Brain microvascular endothelial cell (primary cell): Measurements from ENCODE around the gene TMEM232.
"Not testable (repeated sequence)": the region's sequence is repeated elsewhere in the genome, so short reads cannot be mapped to it uniquely, and the experiment has no call there.

Experiments
- DNase-seq: peaks from one replicate; pipeline ENCODE4 v3.0.0-alpha.2; 2020
- H3K27ac ChIP-seq: fragments of 250-450 bp; sonication (Bioruptor Pico); 2 replicates; pipeline ENCODE4 v1.5.1; 2020; ENCODE audit warnings: mild to moderate bottlenecking, moderate library complexity
- H3K27me3 ChIP-seq: fragments of 250-450 bp; sonication (Bioruptor Pico); replicated peaks from 2 replicates; pipeline ENCODE4 v1.5.1; 2020; ENCODE audit warnings: mild to moderate bottlenecking
- H3K36me3 ChIP-seq: fragments of 250-450 bp; sonication (Bioruptor Pico); replicated peaks from 2 replicates; pipeline ENCODE4 v1.5.1; 2020; ENCODE audit warnings: mild to moderate bottlenecking
- H3K4me3 ChIP-seq: 2 replicates; pipeline ENCODE4 v1.5.1; 2011; ENCODE audit warnings: low read depth, mild to moderate bottlenecking, control low read depth, low read length, moderate library complexity
- in situ Hi-C: cut with HindIII; loops from 2 replicates; pipeline ENCODE4 v1.10.0; 2017; ENCODE audit warnings: low sequenced_read_pairs, low pct_ligation_motif_present
- TF ChIP-seq, protein P1 (sequence below): IDR thresholded peaks from 2 replicates; pipeline ENCODE4 v1.5.1; 2011; ENCODE audit warnings: low read depth, mild to moderate bottlenecking, moderate library complexity, low read length, control low read depth, inconsistent platforms; ENCODE audit errors: missing control alignments

TMEM232 gene

DNA sequence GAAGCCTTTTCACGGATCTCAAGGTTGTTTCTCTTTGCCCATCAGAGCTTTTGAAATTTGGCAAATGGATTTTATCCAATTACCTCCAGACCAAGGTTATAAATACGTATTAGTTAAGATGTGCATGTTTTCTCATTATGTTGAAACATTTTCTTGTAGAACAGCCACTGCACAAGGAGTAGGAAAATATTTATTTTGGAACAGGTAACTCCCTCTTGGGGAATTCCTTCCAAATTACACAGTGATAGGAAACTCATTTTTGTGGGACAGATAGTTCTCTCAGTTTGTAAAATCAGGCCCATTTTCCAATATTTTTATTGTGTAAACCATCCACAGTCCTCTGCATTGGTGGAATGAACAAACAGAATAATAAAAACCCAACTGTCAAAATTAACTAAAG lies 23.0 kb downstream of the TMEM232 start:
- Histone ChIP-seq H3K27me3 (no peaks in the 10 kb centered on the region), H3K36me3 (no peaks in the 10 kb centered on the region), H3K4me3 (no peak overlapping the region), H3K27ac (no peak overlapping the region)
- TF ChIP-seq, protein P1, sequence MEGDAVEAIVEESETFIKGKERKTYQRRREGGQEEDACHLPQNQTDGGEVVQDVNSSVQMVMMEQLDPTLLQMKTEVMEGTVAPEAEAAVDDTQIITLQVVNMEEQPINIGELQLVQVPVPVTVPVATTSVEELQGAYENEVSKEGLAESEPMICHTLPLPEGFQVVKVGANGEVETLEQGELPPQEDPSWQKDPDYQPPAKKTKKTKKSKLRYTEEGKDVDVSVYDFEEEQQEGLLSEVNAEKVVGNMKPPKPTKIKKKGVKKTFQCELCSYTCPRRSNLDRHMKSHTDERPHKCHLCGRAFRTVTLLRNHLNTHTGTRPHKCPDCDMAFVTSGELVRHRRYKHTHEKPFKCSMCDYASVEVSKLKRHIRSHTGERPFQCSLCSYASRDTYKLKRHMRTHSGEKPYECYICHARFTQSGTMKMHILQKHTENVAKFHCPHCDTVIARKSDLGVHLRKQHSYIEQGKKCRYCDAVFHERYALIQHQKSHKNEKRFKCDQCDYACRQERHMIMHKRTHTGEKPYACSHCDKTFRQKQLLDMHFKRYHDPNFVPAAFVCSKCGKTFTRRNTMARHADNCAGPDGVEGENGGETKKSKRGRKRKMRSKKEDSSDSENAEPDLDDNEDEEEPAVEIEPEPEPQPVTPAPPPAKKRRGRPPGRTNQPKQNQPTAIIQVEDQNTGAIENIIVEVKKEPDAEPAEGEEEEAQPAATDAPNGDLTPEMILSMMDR: no peak
- no peak for DNase-seq
- in situ Hi-C loops: no loop called here

- Histone ChIP-seq H3K27ac (no peak overlapping the region), H3K4me3 (no peak overlapping the region), H3K36me3 (no peaks in the 10 kb centered on the region), H3K27me3 (no peaks in the 10 kb centered on the region)
- no peak for DNase-seq
- in situ Hi-C loops: no loop called here
- TF ChIP-seq, protein P1: no peak
Measured at GRCh38 chr5:110702704-110703103, 23.8 kb downstream of the TMEM232 start.

DNA sequence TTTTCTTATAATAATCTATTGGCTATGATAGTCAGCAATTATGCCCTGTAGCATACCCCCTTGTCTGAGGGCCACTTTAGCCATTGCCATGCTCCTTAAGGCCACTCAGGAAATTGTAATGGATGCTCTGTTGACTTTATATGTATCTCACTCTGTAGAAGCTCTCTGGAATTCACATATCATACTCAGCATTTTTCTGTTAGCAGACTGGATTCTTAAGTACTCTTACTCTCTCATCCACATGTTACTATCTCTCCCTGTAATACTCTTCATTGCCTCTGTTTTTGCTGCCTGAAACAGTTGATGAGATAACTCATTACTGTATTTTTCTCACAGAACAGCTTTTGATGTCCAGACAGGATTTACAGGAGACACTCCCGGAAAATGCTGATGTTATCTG lies 24.2 kb downstream of the TMEM232 start:
- in situ Hi-C loops: no loop called here
- Histone ChIP-seq H3K36me3 (no peaks in the 10 kb centered on the region), H3K4me3 (no peak overlapping the region), H3K27me3 (no peaks in the 10 kb centered on the region), H3K27ac (no peak overlapping the region)
- TF ChIP-seq, protein P1: no peak
- no peak for DNase-seq

DNA sequence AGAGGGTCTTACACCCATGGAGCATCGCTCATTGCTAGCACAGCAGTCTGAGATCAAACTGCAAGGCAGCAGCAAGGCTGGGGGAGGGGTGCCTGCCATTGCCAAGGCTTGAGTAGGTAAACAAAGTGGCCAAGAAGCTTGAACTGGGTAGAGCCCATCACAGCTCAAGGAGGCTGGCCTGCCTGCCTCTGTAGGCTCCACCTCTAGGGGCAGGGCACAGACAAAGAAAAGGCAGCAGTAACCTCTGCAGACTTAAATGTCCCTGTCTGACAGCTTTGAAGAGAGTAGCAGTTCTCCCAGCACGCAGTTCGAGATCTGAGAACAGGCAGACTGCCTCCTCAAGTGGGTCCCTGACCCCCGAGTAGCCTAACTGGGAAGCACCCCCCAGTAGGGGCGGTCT lies 33.8 kb downstream of the TMEM232 start:
- DNase-seq, in situ Hi-C loops, H3K27me3 ChIP-seq, H3K4me3 ChIP-seq, H3K27ac ChIP-seq, H3K36me3 ChIP-seq: not testable (repeated sequence)

GRCh38 chr5:110690587-110690986 lies 35.9 kb downstream of the TMEM232 start:
- H3K4me3 ChIP-seq, H3K27ac ChIP-seq, H3K27me3 ChIP-seq, H3K36me3 ChIP-seq, in situ Hi-C loops, DNase-seq: not testable (repeated sequence)

GRCh38 chr5:110687485-110687884 lies 39.0 kb downstream of the TMEM232 start:
- TF ChIP-seq, protein P1: no peak
- in situ Hi-C loops: no loop called here

DNA sequence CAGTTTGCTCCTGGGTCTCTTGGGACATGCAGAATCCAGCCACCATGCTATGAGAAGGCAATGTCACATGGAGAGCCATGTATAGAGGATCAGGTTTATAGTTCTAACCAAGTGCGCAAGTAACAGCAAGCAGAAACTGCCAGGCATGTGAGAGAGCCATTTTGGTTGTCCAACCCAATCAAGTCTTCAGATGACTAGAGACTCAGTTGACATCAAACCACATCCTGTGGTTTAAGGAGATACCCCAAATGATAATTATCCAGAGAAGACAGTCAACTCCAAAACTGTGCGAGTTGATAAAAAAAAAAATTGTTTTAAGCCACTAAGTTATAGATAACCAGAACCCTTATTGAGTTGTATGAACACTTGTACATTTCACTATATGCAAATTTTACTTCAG lies 40.2 kb downstream of the TMEM232 start:
- H3K27me3 ChIP-seq: no peaks in the 10 kb centered on the region
- H3K27ac ChIP-seq: no peak overlapping the region
- H3K4me3 ChIP-seq: no peak overlapping the region
- in situ Hi-C loops: no loop called here
- no peak for DNase-seq
- TF ChIP-seq, protein P1: no peak
- no peaks in the 10 kb centered on the region for H3K36me3 ChIP-seq

More at GRCh38 chr5:110687485-110687884, 39.0 kb downstream of the TMEM232 start:
- Histone ChIP-seq H3K36me3 (no peaks in the 10 kb centered on the region), H3K4me3 (no peak overlapping the region), H3K27me3 (no peaks in the 10 kb centered on the region), H3K27ac (no peak overlapping the region)
- DNase-seq: no peak
